HG03045 (cell line): Measurements from ENCODE around the gene TCL1B.
"Not testable (repeated sequence)": the region's sequence is repeated elsewhere in the genome, so short reads cannot be mapped to it uniquely, and the experiment has no call there.

Source experiments
- ATAC-seq: cut with Tn5 transposase; IDR thresholded peaks from one replicate; pipeline ENCODE4 v1.9.1; 2021; ENCODE audit warnings: mild to moderate bottlenecking, moderate library complexity; ENCODE audit not compliant: unreplicated experiment

The TCL1B gene

DNA sequence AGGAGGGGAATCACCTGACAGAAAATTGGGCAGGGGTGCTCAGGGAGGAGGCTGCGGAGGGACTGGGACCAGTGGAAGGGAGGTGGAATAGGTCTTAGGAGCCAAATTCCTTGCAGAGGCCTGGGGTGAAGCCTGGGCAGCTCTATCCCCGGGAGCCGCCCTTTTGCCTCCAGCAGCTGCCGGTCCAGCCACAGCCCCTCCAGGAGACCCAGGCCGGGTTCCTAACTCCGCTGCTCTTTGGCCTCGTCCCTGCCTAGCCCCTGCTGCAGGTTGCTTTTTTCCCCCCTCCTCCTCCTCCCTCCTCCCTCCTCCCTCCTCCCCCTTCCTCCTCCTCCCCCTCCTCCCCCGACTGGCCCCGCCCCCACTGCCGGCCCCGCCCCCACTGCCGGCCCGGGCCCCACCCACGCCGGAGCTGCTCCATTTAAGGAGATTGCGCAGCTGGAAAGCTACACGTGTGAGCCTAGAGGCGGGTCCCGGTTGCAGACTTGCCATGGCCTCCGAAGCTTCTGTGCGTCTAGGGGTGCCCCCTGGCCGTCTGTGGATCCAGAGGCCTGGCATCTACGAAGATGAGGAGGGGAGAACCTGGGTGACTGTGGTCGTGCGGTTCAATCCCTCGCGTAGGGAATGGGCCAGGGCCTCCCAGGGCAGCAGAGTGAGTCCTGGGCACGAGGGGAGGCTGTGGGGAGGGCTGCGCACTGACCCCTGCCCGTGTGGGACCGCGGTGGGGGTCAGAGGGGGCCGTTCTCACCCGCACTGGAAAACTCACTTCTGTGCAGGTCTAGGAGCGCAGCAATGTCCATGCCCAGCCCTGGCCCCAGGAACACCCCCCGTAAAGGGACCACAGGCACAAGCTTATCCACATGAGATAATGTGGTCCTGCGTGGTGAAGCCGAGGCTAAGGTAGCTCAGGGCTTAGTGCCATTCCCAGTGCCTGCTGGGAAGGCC is at the start of gene TCL1B:
Gene TCL1B (plus strand): TSS at position 449 of the 945 bp plus-strand sequence. CDS start 42 bp downstream, at position 491.
- no peak for ATAC-seq

- no peak for ATAC-seq
These were observed 41.2 kb upstream of the TCL1B start for GRCh38 chr14:95644981-95645380.

DNA sequence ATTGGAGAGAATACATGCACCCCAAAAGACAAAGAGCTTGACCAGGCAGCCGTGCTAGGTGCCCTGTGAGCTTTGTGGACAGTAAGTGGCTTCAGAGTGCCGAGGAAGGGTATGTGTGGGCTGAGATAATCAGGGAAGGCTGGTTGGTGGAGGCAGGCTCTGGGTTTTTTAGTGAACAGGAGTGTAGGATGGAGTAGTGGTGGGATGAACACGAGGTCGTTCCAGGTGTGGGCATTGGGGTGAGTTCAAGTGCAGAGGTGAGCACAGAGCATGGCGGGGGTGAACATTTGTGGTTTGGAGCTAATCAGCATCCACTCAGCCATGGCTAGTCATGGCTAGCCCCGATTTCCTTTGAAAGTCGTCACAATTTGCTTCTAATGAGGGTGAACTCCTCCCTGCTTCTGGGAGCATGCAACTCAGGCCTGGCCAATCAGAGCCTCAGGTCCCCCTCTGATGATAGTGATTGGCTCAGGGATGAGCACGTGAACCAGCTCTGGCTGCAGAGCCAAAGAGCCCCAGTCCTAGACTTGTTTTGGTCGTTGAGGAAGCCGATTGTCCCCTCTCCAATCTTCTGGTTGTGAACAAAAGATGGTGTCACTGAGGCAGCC is 40.7 kb upstream of the TCL1B start:
- ATAC-seq = no peak

GRCh38 chr14:95647926-95648325 is 38.3 kb upstream of the TCL1B start:
- ATAC-seq = no peak

DNA sequence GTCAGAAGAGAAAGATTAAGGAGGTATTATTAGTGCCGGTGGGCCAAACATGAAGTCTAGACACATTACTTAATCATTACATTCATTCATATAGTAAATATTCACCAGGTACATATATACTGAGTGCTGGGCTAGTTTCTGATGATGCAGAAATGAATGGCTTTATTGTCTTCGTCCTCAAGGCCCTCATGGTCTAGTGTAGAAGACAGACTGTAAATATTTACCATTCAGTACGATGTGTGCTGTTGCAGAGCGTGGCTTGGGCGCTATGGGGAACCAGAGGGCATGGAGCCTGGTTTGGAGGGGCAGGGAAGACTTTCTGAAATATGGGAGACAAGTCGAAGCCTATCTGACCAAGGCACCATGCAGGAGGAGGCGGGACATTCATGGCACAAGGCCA is 37.0 kb upstream of the TCL1B start:
- no peak for ATAC-seq

DNA sequence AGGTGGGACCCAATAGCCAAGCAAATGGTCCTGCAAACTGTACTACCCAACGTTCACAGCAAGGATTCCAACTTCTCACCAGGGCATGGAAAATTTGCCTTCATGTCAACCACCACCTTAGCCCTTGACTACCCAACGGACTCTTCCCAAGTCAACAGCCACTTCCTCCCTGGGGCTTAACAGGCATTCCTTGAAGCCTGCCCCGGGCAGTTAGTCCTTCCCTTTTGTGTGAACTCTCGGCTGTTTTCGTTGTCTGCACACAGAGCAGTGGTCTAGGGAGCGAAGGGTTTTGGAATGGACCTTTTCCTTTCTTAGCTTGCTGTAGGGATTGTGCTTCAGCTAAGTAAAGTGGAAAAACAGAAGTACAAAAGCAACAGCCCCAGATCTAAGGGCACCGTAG is 35.2 kb upstream of the TCL1B start:
- ATAC-seq = no peak

GRCh38 chr14:95651821-95652583 is 34.2 kb upstream of the TCL1B start:
- no peak for ATAC-seq

GRCh38 chr14:95652690-95653089 is 33.5 kb upstream of the TCL1B start:
- no peak for ATAC-seq

DNA sequence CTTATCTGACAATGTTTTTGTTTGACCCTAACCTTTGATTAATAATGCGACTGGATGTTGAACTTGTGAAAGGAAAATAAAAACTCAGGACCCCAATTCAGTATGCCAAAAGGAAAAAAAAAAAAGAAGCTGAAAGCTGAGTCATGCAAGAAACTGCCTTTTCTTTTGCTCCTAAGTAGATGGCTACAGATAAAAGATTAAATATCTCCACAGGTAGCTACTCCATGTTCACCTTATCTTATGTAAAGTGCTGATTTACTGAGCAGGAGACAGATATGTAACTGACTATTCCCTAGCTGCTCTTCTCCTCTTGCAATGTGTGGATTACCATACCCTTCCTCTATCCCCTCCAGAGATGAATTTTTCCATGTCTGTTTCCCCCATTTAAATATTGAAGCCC is 30.8 kb upstream of the TCL1B start:
- ATAC-seq = no peak

DNA sequence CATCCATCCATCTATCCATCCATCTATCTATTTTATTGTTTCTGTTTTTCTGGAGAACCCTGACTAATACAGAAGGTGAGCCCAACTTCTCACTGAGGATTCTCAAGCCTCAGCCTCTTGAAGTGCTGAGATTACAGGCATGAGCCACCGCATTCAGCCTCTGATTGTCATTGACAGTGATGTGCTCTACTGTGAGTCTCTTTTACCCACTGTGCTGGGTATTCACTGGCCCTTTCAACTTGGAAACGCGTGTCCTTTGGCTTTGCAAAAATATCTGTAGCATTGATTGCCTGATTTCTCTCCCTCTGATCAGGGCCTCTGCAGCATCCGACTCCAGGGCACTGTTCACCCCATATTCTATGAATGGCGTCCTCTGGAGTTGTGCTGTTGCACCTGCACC is 29.6 kb upstream of the TCL1B start:
- no peak for ATAC-seq

DNA sequence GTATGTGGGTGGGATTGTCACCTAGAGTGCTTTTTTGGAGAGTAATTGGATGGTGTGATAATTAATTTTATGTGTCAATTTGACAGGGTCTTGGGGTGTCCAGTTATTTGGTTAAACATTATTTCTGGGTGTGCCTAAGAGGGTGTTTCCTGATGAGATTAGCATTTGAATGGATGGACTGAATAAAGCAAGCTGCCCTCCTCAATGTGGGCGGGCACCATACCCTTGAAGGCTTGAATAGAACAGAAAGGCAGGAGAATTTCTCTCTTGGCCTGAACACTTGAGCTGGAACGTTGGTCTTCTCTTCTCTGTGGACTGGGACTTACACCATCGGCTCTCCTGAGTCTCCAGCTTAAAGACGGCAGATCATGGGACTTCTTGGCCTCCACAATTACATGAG is 28.8 kb upstream of the TCL1B start:
- ATAC-seq = no peak

GRCh38 chr14:95659293-95659989 is 26.8 kb upstream of the TCL1B start:
- no peak for ATAC-seq

- no peak for ATAC-seq
These were observed 26.2 kb upstream of the TCL1B start for GRCh38 chr14:95659990-95660385.

DNA sequence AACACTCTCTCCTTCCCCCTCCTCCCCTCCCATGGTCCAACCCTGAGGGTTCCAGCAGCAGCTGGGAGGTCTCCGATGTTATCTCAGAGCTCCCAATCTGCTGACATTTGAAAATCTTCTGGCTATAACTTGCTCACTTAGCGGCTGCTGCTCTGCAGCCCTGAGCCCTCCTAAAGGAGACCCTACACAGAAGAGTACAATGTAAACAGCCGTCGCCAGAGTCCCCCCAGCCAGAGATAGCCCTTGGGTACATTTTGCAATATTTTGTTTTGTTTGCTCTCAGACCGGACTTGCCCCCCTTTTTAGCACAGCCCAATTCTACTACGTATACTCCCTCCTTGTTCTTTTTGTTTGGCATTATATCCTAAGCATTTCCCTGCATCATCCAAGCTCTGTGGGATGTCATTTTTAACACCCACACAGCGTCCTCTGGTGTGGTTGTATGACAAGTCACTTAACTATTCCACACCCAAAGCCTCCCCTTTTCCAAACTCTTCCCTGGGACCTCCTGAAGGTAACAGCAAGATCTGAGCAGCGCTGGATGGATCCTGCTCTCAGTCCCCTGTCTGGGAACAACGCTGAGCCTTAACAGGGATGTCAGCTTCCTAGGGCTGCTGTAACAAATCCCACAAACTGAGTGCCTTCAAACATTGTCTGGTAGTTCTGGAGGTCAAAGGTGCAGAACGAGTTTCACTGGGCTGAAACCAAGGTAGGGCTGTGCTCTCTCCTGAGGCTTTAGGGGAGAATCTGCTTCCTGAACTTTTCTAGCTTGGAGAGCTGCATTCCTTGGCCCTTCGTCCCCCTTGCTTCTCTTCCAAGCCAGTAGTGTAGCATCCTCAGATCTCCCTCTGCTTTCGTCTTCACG is 25.3 kb upstream of the TCL1B start:
- ATAC-seq = no peak

DNA sequence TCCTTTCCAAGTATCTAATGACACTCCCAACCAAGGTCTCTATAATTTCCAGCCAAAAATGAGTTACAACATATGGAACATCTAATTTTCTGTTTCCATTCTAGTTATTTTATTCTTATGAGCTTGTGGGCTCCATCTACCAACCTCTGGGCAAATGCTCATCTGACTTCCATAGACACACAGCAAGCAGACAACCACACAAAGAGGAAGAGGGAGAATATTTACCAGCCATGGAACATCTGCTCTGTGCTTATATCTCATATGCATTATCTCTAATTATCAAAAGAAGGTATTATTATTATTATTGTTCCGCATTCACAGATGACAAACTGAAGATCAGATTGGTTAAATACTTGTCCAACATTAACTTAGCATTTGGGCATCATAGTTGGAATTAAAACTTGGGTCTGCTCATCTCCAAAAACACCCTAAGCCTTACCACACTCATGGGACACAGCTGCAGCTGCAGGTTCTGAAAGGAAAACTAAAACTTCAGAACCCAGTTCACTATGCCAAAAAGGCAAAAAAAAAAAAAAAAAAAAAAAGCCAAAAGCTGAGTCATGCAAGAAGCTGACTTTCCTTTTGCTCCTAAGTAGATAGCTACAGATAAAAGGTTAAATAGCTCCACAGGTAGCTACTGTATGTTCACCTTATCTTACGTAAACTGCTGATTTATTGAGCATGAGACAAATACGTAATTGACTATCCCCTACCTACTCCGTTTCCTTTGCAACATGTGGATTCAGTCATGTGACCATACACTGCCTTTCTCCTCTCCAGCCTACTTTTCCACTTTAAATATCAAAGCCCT is 23.6 kb upstream of the TCL1B start:
- peak; percentile 37 for ATAC-seq

DNA sequence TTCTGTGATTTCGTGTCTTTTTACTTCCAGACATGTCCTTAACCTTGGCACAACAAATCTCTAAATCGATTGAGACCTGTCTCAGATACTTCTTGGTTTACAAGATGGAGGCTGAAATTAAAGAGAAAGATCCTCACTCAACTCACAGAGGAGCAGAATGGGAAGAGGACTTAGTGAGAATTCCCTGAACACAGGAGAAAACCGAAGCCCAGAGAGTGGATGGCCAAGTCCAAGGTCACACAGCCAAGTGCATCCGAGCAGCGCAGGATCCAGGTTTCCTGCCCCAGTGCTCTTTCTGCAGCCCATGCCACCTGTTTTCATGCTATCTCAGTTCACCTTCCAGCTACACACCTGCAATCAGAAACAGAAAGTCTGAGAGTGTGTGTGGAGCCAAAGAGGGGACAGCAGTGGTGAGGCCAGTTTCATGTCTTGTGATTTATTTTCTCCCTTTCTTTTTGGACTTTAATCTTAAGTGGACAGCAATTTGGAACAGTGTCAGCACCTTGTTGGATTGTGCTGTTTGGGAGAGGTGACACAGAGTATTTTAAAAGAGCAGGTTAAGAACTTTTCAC is 22.9 kb upstream of the TCL1B start:
- no peak for ATAC-seq

- no peak for ATAC-seq
These were observed 22.2 kb upstream of the TCL1B start for GRCh38 chr14:95664066-95664465.

GRCh38 chr14:95664546-95664945 is 21.7 kb upstream of the TCL1B start:
- peak; percentile 26 for ATAC-seq

DNA sequence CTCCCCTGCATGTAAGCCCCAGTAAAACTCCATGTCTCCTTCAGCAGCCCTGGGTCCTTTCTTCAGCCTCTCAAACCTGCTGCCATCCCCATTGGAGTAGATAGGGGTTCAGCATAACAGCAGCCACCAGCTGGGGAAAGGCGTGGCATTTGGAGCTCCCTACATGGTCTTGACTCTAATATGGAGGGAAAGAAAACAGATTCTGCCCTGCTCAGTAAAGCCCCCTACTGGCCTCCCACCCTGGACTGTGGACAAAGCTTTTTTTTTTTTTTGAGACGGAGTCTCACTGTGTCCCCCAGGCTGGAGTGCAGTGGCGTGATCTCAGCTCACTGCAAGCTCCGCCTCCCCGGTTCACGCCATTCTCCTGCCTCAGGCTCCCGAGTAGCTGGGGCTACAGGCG is 20.7 kb upstream of the TCL1B start:
- ATAC-seq = not testable (repeated sequence)
